GM12872 (cell line): Measurements from ENCODE around the gene GPR143.

Experiments
- CTCF ChIP-seq: IDR thresholded peaks from 3 replicates; pipeline ENCODE4 v1.5.1; 2011; ENCODE audit warnings: low read depth, mild to moderate bottlenecking, low read length, moderate library complexity; ENCODE audit not compliant: insufficient read depth

The GPR143 gene

GRCh38 chrX:9781941-9782340 is 16.3 kb upstream of the GPR143 start:
- no peak for TF ChIP-seq CTCF

DNA sequence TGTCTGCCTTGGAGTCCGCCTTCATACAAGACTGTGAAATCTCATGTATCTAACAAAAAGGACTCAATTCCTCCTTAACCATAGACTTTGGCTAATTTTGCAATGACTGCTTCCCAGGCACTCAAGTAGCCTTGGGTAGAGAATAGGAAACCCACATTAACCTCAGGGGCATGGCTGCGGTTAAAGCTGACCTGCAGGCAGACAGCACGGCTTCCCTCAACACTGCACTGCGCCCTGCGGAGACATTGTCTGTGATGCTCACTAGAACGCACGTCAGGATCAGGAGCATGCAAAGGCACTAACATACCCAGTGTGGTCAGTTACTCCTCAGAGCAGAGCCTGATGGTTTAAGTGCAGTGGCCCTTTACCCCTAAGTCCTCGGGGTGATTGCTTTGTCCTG is 10.3 kb upstream of the GPR143 start:
- no peak for TF ChIP-seq CTCF

DNA sequence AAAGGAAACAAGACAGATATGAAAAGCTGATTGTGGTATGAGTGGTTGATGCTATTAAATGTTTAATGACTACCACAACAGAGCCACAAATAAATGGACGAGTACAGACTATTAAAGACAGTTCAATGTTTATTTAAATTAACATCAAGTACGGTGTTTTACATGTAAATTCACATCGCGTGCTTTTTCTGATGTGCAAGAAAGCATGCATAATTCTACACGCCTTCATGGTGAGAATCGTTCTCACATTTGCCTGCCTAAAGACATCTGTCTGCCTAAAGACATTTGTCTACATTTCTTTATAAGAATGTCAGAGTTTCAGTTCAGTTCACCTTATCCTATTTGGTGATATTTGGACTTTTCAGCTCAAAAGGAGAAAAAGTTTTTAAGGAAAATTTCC is 7.3 kb upstream of the GPR143 start:
- TF ChIP-seq CTCF = no peak

- no peak for TF ChIP-seq CTCF
These were observed 4.7 kb upstream of the GPR143 start for GRCh38 chrX:9770319-9770718.

- no peak for TF ChIP-seq CTCF
These were observed 1.7 kb upstream of the GPR143 start for GRCh38 chrX:9767375-9767774.

DNA sequence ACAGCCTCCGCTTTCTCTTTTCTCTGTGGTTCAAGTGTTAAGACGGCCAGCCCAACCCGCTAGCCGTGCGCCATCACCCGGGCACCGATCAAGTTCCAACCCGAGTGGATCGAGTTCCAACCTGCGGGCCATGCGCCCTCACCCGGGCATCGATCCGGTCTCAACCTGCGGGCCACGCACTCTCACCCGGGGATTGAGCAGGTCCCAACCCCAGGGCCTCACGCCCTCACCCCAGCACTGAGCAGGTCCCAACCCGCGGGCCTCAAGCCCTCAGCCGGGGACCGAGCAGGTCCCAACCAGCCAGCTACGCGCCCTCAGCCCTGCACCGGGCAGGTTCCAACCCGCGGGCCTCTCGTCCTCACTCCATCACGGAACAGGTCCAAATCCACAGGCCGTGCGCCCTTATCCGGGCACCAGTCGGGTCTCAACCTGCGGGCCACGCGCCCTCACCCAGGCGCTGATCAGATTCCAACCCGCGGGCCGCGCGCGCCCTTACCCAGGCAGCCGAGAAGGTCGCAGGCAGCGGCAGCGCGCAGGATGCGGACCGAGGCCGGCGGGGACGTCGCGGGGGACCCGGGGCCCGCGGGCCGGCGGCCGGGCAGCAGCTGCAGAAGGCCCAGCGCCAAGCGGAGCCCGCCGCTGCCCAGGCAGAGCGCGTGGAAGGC is 443 bp downstream of the GPR143 start:
- TF ChIP-seq CTCF = no peak

DNA sequence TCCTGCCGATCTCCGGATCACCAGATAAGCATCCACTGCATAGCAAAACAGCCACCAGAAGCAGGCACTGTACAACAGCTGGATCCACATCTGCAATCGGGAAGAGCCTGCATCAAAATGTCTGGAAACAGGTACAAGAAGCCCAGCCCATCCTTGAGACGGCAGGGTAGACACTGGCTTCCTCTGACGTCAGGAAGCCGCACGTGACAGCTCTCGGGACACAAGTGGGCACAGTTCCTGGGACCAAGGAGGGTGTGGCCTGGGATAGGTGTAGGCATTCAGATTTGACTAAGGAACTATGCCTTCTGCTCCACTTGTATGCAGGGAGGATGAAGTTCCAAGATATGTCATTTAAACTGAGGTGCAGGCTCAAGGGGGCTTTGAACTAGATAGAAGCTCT is 6.3 kb downstream of the GPR143 start:
- no peak for TF ChIP-seq CTCF

DNA sequence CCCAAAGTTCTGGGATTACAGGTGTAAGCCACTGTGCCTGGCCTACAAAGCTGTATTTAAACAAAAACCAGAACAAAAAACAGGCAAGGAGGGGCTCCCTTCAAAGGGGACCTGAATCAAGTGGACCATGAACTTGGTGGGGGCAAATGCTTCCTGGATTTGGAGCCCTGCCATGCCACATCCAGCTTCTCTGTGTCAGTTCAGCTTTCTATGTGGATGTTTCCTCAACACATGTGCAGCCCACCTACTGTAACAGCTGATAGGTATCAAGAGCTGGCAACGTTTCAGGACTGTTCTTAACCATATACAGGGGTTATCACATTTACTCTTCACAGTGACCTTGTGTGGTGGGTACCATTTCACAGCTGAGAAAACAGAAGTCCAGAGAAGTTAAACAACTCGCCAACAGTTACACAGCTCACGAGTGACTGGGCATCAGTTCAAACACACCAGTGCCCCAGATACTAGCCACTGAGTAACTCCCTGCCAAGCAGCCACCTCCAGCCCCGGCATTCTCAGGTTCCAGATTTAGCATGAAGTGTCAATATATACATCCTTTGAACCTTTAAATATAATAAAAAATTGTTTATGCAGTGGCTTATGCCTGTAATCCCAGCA is 7.5 kb downstream of the GPR143 start:
- no peak for TF ChIP-seq CTCF
